HG03460 (cell line): Measurements from ENCODE around the gene BIRC5.

Experiments used
- ATAC-seq: cut with Tn5 transposase; IDR thresholded peaks from one replicate; pipeline ENCODE4 v1.9.1; 2021; ENCODE audit not compliant: unreplicated experiment

BIRC5 gene

DNA sequence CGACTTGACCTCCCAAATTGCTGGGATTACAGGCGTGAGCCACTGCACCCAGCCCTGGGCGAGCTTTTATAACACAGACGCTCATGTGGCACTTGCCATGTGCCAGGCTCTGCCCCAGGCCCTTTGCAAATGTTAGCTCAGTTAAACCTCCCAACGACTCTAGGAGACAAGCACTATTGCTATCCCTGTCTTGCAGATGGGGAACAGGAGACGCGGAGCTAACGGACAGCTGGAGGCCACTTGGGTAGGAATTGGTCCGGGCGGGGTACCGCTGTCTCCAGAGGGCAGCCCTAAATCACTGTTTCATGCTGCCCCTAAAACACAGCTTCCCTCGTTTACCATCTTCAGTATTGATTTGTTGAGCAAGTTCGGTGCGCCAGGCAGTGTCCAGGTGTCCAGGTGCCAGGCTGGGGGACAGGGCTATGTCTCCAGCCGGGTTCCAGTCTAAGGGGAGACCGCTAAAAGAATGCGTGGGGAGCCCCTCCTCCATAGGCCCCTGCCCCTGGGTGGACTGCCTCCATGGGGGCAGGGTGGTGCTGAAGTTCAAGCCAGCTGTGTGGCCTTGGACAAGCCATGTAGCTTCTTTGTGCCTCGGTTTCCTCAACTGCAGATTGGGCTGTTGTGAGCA, 41.1 kb downstream of the BIRC5 start:
- no peak for ATAC-seq

DNA sequence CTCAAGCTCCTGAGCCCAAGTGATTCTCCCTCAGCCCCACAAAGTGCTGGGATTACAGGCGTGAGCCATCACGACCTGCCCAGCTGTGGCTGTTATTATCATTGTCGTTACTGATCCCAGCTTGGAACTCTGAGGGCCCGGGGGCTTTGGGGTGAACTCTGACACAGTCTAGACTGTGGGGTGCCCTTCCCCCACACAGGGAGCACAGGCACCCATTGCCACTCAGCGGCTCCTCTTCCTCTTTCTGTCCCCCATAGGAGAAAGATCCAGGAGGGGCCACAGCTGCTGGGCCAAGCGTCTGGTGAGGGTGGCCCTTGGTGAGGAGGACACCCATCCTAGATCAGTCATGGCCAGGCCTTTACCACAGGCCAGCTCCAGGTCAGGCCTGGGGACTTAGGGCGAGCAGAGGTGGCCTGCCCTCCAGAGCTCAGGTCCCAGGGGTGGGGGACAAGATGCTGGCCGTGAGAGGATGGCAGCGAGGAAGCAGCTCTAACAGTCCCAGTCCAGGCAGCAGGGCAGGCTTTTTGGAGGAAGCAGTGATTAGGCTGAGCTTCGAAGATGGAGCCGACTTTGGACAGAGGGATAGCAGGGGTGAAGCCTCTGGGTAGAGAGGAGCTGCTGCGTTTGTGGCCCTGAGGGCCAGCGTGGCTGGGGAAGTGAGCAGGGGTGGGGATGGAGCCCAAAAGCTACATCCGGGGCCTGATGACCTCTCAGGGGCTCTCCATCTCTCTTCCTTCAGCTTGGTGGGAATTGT, 42.1 kb downstream of the BIRC5 start:
- no peak for ATAC-seq

DNA sequence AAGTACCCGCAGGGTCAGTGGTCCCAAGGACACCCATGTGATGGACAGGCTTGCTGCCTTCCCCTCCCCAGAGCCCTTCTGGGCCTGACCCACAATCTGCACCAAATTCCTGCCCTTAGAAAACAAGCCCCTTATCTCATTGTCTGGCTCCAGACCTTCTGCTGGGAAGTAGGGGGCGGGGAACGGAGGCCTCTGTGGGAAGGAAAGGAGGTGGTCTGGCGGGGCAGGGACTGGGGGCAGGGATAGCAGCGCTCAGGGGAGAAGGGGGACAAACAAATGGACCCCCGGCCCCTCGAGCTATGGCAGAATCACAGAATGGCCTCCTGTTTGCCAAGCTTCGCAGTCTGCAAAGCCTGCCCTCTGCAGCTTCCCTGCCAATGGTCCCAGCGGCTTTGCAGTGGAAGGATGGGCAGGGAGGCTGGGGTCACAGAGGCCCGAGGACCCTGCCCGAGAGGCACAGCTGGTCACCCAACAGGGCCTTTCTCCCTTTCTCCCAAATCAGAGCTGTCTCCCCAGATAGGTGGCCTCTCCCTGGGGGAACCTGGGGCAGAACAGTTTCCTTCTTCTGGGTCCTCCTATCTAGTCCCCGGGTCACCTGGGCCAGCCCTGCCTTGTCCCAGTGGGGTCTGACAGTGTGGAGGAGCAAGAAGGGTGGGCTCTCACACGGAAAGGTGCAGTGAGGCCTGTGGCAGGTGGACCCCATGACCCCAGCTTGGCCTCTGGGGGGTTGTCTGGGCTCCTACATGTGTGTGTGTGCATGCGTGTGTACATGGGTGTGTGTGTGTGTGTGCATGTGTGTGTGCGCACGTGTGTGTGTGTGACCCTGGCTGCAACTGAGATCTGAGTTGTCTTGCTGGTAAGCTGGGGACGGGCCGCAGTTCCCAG, 42.9 kb downstream of the BIRC5 start:
- ATAC-seq: no peak

DNA sequence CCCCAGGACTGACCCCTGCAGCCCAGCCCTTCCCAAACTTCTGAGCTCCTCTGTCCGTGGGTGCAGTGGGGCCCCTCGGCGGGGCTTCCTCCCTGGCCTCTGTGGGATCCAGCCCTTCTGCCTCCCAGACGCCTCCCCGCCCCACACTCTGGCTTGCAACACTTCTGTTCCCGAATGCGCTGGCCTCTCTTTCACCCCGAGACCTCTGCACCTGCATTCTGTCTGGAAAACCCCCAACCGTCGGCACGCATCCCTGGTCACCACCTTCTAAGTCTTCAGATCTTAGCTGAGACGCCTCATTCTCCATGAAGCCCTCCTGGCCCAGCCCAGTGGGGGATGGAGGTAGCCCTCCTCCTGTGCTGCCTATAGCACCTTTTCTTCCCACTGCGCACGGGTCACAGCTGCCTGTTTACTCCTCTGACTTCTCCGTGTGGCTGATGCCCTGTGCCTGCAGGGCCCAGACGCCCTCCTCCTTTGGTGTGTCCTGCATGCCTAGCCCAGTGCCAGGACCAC, 43.8 kb downstream of the BIRC5 start:
- no peak for ATAC-seq

DNA sequence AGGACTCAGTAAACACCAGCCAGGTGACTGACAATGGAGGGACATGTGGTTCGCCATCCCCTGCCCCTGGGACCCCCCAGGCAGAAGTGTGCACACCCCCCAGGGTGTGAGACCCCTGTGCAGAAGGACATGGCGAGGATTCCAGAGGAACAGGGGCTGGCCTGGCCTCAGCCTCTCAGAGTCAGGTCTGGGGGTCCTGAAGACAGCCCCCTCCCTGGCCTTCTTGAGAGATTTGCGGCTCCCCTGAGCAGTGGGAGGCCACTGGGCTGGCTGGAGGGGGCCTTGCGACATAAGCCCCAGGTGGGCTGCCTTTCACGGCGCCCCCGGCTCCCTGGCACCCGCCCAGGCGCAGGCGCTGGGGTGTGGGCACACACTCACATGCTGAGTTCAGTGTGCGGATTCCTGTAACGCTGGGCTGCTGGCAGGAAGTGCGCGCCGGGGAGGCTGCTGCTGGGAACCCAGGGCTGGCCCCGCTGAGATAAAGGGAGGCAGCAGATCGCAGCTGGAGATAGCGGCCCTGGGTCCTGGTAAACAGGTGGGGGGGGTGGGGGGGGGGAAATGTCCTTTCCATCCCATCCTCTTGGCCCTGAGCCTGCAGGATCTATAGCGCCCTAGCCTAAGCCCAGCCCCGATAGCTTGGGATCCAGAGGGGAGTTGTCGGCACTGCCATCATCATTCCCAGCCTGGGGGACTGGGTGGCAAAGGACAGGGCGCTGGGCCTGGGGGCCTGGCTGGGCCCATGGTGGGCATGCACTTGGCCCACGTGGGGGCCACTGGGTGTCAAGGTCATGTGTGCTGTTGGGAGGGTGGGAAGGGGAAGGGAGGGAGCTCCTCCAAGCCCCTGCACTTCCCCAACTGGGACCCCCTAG, 44.5 kb downstream of the BIRC5 start:
- ATAC-seq: no peak

DNA sequence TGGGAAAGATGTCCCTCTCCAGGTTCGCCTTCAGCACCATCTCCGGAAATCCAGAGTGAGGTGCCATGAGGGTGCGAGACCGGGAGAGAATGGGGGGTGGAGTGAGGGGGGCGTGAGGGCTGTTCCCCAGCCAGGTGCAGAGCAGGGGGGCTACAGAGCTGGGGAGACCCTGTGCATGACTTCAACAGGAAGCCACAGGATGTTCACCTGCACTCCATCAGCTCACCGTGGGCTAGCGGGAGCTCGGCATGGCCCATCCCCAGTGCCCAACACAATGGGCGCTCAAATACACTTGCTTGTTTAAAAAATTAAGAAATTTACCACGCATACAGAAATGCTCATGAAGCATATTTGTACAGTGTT, 45.1 kb downstream of the BIRC5 start:
- no peak for ATAC-seq

DNA sequence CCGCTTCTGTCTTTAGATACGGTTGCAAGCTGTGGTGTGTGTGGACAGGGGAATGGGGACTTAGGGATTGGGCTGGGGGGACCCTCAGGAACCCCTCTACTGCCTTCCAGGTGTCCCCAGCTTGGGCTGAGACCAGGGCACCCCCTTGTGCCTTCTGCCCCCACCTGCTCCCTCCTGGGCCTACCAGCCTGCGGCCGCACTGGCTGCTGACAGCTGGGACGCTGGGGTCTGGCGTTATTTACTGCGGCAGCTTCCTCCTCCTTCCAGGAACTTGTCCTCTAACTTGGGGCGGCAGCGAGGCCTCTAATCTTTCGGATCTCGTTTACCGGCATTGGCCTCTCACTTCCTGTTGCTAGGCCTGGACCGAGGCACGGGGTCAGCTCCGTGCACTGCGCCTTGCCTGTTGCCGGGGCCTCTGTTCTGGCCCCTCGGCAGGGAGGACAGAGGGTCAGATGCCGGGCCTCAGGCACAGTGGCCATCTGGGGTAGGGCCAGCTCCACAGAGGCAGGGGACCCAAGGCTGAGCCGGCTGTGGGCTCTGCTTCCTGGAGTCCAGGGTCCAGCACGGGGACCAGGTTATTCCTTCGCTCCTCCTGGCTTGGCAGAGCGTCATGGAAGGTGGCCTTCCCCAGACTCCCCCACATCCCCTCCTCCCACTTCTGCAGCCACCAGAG, 49.1 kb downstream of the BIRC5 start:
- no peak for ATAC-seq

DNA sequence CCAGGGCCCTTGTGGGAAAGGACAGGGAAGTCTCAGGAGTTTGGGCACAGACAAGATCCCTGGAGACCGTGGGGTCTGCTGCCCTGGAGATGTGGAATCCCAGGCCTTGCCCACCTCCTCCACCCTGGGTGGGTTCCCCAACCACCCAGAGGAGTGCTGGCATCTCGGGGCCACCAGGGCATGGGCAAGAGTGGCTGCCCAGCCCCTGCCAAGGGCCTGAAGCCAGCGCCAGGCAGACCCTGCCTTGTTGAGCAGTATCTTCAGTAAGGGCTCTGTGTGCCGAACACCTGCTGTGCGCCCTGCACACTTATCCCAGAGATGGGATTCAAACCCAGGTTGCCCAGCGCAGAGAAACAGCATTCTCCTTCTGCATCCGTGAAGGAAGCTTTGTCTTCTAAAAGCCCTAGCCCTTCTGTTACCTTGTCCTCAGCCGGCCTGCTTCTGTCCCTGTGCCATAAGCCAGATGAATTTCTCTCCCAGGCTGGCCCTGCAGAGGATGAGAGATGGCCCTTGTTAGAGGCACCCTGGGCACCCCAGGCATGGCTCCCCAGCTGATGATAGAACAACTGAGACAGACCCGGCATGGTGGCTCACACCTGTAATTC, 49.8 kb downstream of the BIRC5 start:
- ATAC-seq: no peak

DNA sequence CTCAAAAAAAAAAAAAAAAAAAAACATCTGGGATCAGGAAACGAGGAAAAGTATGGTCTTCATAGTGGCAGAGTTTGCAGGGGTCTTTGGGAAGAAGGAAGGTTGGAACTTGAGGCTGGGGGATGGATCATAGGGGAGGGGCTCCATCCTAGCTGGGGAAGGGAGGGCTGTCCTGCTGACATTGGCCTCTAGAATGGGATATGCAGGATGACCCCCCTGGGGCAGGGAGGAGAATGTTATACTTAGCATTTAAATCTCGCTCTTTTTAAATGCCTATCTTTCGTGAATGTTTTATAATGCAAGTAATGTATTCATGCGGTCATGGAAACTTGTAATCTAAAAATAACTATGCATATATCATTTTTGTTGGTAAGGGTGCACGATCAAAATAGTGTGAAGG, 50.5 kb downstream of the BIRC5 start:
- no peak for ATAC-seq

DNA sequence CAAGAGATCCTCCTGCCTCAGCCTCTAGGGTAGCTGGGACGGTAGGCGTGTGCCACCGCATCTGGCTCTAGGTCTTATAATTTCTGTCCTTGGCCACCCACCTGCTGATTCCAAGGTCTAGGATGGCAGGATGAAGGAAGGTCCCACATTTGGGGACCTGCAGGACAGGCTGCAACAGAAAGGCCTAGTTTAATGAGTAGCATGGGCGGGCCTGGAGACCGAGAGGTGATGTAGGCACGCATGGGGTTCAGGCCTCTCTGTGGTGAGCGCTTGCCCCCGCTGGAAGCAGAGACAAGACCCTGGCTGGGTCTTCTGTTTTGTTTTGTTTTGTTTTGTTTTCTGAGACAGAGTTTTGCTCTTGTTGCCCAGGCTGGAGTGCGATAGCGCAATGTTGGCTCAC, 51.1 kb downstream of the BIRC5 start:
- ATAC-seq: no peak

DNA sequence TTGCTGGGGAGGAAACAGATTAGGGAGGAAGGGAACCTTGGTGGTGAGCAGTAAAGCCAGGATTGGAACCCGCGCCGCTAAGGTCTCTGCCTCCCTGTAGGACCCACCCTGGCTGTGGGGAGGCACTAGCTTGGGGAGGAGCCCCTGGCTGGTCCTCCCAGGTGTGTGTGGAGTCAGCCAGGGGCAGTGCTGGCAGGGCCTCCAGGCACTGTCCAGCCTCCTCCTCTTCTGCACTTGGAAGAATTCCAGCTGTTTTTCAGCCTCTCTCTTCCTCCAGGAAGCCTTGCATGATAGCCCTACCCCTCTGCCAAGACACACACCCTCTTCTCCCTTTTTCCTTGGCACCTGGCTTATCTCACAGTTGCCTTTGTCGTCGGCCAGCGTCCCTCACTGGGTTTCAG, 52.2 kb downstream of the BIRC5 start:
- no peak for ATAC-seq

DNA sequence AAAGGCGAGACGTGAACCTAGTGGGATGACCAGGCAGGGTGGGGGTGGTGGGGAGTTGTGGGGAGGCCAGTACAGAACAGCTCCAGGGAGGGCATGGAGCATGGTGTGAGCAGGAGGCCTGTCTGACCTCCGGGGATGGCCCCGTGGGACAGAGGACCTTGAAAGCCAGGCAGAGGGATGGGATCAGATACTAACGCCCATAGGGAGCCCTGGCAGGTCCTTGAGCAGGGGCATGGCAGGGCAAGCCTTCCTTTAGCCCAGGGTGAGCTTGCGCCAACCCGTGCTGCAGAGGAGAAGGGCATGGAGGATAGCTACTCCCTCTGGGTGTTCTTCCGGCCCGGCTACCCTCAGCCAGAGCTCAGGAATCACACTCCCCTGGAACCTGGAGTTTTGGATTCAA, 52.7 kb downstream of the BIRC5 start:
- ATAC-seq: no peak

DNA sequence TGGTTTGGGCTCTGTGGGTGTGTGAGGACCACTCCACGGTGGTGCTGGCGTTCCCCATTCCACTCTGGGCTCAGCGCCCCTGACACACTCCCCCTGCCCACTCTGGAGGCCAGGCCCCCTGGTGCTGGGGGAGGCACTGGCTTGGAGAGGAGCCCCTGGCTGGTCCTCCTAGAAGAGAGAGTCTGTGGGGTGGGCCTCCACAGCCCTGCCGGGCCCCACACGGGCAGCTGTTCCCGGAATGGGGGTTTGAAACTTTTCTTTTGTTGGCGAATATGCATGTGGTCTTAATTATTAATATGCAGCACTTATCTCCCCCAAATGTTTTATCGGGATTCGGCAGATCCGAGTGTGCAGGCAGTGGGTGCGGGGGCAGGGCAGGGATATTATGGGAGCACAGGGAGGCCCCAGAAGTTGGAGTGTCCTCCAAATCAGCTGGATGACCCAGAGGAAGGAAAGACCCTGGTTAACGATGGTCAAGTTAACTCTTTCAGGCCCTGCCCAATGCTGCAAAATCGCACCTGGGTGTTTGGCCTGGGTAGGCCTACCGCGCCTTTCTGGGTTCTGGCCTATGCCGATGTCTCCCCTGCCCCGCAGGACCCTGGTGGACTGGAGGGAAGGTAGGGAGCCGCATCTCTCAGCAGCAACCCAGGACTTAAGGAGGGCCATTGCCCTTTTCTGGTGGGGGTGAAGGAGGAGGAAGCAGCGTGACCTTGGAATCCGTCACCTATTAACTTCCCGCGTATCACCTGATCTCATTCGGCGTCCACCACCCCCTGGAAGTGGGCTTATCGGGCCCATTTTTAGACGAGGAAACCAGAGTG, 53.4 kb downstream of the BIRC5 start:
- no peak for ATAC-seq

DNA sequence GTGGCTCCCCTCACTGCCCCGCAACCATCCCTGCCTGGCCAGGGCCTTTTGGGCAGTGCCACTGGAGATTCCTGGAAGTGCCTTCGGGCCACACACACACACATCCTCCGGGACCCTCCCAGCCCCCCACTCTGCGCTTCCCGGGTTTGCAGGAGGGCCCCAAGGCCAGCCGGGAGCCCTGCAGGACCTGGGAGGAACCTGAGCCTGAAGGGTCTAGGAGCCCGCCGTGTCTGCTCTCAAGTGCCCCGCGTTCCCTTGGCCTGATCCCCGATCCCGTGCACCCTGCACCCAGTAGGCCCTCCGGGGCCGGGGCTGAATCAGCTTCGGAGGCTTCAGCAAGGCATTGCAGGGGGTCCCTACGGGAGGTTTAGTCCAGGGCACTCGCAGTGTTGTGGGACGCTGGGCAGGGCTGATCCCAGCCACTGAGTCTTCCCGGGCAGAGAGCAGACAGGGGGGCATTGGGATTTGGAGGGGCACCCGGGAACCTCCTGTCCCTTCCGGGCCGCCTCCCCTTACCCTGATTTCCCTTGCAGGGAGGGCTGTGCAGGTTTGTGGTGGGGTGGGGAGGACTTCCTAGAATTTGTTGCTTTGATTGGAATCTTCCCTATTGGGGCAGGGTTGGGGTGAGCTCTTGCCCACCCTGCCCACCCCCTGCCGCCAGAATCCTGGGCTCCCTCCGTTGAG, 54.3 kb downstream of the BIRC5 start:
- no peak for ATAC-seq

DNA sequence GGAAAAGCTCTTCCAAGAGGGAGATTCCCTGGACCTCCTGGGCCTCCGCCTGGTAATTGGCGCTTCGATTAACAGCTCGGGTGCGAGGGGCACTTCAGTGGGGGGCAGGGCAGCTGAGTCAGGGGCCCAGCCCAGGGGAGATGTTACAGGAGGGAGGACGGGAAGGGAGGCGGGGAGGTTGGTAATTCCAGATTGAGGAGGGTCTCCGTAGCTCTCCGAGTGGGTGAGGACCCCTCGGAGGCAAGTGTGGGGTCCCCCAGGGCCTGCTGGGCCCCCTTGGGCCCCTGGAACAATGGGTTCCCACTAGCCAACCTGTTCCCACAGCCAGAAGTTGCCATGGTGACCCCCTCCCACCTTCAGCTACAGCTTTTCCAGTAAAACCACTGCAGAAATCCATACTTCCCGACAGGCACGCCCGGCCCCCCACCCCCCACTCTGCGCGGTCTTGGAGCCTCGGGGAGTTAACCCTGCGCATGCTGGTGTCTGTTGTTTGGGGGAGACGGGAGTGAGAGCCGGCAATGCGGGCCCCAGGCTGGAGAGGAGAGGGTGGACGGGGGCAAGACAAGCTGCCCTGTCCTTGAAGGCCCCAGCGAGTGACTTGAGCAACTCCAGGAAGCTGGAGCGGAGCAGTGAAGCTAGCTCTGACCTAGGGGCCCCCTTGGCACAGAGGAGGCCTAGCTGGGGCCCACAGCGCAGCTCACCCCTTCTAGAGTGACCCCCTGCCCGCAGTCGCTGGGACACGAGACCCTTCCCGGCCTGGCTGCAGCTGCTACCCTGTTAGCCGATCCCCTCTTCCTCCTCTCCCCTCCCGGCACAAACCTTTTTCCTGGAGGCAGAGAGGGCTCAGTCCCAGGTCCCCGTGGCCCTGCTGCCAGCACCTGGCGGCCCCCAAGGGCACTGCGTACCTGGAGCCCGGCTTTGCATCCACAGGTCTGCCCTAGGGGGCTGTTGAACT, 55.2 kb downstream of the BIRC5 start:
- ATAC-seq: no peak

DNA sequence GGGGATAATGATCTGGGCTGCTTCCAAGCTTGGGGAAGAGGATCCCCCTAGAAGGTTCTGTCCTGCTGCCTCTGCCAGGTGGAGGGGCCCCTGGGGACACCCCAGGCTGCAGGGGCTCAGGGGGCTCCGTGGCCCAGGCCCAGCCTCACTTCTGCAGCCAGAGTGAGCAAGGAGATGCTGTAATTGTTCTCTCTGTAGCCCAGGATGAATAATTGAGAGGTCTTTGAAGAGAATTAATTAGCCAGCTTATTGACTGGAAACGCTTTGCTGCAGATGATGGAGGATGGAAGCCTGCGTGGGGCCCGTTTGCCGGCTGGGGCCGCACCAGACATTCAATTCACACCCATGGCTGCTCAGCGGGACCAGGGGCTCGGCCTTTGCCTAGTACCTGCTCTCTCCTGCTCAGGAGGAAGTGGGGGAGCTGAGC, 55.9 kb downstream of the BIRC5 start:
- no peak for ATAC-seq
